Stimulated activated CD8-positive, alpha-beta memory T cell treated with anti-CD3 and anti-CD28 coated beads, Interleukin-7, amount 100 ng/mL, for 24 hours (primary cell): ENCODE data around the gene SPATA31E1.
"Not testable (repeated sequence)": the region's sequence is repeated elsewhere in the genome, so short reads cannot be mapped to it uniquely, and the experiment has no call there.

Experiments used
- DNase-seq: peaks from one replicate; pipeline ENCODE4 v3.0.0-alpha.2; 2020; ENCODE audit warnings: low read depth

Gene SPATA31E1

DNA sequence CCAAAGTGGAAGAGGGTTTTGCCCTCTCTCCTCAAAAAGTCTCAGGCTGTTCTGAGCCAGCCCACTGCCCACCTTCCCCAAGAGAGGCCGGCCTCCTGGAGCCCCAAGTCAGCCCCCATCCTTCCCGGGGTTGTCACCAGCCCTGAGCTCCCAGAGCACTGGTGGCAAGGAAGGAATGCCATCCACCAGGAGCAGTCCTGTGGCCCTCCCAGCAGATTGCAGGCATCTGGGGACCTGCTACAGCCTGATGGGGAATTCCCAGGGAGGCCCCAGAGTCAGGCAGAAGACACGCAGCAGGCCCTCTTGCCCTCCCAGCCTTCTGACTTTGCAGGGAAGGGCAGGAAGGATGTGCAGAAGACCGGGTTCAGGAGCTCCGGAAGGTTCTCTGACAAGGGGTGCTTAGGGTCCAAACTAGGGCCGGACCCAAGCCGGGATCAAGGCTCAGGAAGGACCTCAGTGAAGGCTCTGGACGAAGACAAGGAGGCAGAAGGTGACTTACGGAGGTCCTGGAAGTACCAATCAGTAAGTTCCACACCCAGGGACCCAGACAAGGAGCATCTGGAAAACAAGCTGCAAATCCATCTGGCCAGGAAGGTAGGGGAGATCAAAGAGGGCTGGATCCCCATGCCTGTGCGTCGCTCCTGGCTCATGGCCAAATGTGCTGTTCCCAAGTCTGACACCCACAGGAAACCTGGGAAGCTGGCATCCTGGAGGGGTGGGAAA is 3.7 kb downstream of the SPATA31E1 start:
- no peak for DNase-seq

DNA sequence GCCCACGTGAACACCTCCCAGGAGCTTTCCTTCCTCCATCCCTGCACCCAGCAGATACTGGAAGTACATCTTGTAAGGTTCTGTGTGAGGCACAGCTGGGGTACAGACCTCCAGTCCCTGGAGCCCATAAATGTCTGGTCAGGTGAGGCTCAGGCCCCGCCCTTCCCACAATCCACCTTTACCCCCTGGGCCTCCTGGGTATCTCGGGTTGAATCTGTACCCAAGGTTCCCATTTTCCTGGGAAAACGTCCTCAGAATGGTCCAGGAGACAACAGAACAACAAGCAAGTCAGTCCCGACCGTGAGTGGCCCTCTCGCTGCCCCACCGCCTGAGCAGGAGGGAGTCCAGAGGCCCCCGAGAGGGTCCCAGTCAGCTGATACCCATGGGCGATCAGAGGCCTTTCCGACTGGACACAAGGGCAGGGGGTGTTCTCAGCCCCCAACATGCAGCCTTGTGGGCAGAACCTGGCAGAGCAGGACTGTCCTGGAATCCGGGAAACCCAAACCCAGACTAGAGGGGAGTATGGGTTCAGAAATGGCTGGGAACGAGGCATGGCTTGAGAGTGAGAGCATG is 4.3 kb downstream of the SPATA31E1 start:
- no peak for DNase-seq

DNA sequence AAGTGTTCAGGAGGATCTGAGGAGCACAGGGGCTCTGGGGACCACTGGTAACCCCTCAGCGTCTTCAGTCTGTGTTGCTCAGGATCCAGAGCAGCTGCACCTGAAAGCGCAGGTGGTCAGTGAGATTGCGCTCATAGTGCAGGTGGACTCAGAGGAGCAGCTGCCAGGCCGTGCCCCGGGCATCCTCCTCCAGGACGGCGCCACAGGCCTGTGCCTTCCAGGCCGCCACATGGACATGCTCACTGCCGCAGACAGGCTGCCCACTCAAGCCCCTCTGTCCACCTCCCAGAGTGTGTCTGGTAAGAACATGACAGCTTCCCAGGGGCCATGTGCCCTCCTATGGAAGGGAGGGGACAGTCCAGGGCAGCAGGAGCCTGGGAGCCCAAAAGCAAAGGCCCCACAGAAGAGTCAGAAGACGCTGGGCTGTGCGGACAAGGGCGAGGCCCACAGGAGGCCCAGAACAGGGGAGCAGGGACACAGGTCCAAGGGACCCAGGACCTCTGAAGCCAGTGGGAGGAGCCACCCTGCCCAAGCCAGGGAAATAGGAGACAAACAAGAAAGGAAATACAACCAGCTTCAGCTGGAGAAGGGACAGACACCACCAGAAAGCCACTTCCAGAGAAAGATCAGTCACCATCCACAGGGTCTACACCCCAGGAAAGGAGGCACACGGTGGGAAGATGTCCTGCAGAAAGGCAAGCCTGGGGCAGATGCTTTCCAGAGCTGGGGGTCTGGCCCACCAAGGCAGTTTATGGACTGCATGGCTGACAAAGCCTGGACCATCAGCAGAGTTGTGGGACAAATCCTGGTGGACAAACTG is 5.2 kb downstream of the SPATA31E1 start:
- no peak for DNase-seq

DNA sequence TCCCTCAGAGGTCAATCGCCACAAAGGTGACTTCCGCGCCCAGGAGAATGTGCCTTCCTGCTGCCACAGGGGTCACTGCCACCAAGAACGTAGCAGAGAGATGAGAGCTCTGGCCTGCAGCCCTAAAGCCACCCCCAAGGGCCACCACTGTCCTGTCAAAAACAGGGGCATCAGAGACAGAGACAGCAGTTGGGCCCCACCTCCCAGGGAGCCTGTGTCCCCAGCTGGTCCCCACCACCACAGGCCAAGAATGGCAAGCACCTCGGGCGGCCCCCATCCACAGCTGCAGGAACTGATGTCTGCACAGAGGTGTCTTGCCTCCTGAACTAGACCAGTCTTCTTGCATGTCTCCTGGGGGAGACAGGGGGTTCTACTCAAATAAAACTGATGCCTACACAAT is 5.8 kb downstream of the SPATA31E1 start:
- DNase-seq = no peak

DNA sequence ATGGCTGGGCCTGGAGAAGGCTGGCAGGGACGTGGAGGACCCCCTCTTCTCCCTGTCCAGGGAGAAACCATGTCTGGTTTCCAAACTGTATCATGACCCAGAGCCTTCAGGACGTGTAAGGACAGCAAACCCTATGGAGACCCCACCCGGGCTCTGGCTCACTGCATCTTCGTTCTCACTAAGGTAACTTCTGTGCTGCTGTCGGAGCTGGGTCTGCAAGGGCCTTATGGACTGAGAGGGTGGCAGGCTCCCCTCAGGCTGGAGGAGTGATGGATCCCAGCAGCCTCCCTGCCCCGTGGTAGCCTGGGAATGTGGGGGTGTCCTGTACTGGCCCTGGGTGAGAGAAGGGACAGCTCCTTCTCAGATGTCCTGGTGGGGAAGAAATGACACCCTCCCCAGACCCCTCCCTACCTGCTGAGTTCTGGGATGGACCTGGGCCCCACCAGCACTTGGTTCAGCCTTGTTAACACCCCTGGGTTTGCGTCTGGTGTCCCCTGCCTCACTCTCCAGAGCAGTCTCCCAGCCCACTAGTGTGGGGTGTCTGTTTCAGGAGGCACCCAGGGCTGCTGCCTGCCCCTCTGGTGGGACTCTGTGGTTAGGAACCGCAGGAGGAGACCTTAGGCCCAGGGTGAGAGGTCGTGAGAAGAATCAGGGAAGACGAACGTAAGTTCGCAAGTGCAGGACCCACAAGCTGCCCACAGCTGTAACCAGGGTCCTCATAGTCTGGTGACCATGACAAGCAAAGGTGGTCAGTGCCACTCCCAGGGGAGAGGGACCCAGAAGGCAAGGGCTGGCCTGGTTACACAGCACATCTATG is 6.6 kb downstream of the SPATA31E1 start:
- DNase-seq = no peak

DNA sequence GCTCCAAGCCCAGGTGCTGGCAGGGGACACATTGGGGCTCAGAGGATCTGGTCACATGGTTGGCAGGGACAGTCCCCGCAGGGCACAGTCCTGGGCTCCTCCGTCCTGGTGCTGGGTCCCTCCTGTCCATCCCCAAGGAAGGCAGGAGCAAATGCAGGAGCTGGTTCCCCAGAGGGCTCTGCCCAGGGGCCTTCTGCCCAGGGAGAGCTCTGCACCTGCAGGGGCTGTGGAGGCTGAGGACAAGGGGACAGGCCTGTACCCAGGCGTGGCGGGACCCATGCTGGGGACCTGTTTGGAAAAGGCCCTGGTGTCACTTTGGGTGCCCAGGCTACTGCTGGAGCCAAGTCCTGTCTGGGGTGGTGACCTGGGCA is 7.2 kb downstream of the SPATA31E1 start:
- DNase-seq = no peak

DNA sequence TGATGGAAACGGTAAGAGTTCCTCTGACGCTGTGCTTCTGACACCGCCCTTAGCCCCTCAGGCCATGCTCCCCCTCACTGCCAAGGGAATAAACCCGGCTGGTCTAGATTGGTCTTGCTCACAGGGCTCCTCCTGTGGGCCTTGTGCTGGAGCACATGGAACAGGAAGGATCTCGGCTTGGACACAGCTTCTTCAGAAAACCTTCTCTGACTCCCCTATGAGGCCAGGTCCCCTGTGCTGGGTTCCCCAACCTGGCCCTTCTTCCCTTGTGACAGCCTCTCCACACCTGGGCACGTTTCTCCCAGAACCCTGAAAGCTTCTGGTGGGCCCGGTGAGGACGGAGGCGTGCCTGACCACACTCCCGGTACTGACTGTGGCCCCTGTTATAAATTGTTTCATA is 8.2 kb downstream of the SPATA31E1 start:
- no peak for DNase-seq

DNA sequence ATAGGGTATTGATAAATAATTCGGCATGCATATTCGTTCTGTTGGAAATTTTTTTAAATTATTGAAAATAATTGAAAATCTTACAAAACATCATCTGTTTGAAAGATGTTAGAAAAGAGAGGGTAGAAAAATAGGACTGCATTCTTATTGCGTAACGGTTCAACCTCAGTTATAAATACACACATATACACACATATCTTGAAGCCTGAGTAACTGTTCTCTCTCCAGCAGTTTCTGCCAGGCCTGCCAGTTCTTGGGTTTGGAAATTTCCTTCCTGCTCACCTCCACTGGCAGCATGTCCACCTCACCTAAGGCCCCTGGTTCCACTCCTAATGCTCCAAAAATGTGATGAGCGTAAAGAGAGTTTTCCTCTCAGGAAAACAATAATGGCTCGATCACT is 9.1 kb downstream of the SPATA31E1 start:
- DNase-seq = no peak

DNA sequence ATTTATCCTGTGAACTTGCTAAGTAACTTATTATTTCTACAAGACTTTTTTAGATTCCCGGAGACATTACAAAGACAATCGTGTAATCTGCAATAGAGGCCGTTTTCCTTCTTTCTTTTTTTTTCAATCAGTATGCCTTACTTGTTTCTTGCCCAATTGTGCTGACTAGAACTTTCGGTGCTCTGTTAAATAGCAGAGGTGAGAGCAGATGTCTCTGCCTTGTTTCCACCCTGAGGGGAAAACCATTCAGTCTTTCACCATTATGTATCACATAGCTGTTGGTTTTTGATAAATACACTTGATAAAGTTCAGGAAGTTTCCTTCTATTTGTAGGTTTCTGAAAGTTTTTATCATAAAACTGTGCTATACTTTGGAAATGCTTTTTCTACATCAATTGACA is 10.3 kb downstream of the SPATA31E1 start:
- no peak for DNase-seq

DNA sequence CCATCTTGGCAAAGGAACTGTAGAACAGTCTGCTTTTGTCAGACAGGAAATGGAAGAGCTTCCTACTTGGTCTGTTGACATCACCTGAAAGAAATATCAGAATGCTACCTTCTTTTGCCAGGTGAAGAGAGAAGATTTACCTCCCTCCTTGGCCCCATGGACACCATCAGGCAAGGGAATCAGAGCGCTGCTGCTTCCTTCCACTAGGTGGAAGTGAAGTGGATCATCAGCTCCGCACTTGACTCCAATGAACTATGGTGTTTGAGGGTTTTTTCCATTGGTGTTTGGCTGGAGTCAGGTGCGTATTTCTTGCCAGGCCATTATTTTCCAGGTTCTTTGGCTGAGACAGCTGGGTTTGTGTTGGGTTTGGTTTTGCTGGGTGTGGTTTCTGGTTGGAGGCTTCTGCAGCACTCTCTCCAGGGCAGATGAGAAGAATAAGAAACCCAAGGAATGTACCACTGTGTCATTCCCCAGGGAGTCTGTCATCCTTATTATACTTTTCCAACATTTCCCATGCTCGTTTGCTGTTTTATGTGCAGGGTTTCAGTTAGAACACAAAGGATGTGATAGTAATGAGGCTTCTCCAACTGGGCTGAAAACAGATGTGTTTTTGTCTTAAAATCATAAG is 12.4 kb downstream of the SPATA31E1 start:
- DNase-seq = no peak

DNA sequence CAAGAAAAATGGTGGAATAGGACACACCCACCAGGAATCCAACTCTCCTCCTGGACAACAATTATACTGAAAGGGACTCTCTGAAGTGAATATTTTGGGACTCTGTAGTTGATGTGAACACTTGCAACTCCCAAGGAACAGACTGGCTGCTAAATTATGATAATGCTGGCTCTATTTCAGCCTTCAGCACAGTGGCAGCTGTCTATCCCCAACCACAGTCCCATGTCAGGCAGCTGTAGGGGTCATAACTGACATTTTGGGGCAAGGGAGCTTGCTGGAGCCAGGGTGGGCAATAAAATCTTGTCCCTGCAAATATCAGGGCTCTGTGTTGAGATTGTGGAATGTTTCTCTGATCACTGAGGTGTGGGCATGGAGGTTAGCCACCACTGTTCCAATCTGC is 14.2 kb downstream of the SPATA31E1 start:
- no peak for DNase-seq

DNA sequence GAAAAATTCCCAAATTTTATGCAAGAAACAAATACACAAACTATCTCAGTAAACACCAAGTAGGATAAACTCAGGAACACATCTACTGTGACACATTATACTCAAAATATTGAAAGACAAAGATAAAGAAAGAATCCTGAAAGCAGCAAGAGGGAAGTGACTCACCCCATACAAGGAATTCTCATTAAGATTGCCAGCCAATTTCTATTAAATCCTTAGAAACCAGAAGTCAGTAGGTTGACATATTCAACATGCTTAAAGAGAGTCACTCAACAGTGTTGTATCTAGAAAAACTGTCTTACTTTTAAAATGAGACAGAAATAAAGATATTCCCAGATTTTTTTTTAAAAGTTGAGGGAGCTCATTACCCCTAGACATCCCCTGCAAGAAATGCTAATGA is 15.5 kb downstream of the SPATA31E1 start:
- no peak for DNase-seq

DNA sequence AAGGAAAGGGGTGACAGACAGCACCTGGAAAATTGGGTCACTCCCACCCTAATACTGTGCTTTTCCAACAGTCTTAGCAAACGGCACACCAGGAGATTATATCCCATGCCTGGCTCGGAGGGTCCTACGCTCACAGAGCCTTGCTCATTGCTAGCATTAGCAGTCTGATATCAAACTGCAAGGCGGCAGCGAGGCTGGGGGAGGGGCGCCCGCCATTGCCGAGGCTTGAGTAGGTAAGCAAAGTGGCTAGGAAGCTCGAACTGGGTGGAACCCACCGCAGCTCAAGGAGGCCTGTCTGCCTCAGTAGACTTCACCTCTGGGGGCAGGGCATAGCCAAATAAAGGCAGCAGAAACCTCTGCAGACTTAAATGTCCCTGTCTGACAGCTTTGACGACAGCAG is 19.7 kb downstream of the SPATA31E1 start:
- not testable (repeated sequence) for DNase-seq

DNA sequence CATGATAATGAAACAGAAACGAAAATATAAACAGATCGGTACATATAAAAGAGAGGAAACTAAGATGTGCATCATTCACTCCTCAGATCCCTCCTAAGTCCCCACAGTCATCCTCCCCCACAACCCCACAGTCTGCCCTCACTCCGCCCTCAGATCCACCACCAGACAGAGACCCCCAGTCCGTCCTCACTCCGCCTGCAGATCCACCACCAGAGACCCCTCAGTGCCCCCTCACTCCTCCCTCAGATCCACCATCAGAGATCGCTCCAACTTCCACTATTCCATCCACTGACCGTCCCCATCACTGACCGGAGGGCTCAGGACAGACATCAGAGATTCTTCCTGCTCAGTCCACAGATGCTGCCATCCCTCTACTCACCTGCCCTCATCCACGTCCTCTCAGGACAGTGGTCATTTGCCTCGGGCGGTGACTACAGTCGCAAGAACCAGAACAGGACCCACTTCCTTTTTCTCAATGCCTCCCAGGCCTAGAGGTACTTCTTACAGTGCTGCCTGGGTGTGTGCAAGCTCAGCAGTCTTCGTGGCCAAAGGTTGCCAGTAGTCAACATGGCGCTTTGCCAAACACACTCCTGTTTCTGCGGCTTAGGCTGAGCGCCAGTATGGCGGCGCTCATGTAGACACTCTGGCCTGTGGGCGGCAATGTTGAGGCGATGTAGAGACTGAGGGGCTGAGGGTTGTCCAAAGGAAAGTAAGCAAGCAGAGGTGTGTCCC is 26.8 kb downstream of the SPATA31E1 start:
- DNase-seq = no peak

DNA sequence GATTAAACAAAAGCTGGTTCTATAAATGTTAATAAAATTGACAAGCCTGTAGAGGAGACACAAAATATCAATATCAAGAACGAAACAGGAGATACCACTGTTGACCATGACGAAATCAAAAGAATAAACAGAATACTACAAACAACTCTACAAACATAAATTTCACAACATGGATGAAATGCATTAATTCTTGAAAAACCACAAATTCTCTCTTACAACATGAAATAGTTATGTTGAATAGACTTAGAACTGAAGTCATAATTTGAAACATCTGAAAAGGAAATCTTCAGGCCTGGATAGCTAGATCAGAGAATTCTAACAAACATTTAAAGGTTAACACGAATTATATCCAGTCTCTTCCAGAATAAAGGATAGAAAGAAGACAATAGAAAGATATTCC is 28.1 kb downstream of the SPATA31E1 start:
- DNase-seq = no peak

DNA sequence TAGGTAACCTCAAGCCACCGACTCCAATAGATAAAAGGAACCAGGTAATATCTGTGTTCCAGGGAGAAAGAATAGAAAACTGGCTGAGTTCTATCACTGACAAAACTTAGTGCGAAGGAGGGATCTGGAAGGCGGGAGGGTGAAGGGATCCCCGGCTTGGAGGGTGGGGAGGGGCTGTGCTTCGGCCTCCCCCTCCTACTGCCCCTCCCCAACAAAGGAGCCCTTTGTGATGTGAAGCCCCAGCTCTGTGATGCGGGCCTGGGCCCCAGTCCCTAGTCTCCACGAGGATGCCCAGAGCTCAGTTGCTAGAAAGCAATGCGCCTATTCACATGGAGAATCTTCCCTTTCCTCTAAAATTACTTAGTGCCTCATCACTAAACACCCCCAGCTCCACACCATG is 35.0 kb downstream of the SPATA31E1 start, which contains the start of gene SPATA31C1:
Gene SPATA31C1 (plus strand): TSS at position 301 of the 400 bp plus-strand sequence.
- DNase-seq = not testable (repeated sequence)

DNA sequence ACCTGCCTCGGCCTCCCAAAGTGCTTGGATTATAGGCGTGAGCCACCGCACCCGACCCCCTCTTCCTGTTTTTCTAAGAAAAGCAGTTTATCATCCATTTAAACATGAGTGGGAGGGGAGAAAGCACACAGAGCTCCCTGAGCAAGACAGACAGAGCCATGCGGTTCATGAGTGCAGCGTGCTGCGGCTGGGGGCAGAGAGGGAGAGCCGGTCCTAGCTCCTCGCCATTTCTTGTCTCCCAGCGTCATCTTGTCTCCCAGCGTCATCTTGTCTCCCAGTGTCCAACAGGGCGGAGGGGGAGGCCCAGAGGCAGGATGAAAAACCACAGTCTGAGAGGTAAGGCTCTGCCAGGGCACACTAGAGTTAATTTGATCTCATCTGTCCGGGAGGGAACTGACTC is 36.3 kb downstream of the SPATA31E1 start:
- not testable (repeated sequence) for DNase-seq

DNA sequence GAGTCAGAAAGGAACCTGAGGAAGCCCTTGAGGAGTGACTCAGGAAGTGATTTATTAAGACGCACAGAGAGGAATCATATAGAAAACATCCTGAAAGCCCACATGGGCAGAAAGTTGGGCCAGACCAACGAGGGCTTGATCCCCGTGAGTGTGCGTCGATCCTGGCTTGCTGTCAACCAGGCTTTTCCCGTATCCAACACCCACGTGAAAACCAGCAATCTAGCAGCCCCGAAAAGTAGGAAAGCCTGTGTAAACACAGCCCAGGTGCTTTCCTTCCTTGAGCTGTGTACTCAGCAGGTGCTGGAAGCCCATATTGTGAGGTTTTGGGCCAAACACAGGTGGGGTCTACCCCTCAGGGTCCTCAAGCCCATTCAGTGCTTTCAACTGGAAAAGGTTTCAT is 38.9 kb downstream of the SPATA31E1 start:
- not testable (repeated sequence) for DNase-seq

DNA sequence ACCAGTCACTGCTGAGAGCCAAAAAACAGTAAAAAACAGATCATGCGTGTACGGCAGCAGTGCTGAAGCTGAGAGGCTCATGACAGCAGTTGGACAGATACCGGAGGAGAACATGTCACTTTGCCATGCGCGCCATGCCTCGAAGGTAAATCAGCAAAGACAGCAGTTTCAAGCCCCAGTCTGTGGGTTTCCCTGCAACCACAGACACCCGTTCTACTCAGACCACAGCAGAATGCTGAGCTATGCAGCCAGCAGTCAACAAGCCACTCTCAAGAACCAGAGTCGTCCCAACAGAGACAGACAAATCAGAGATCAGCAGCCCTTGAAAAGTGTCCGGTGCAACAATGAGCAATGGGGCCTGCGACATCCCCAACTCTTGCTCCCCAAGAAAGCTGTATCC is 40.3 kb downstream of the SPATA31E1 start:
- DNase-seq = not testable (repeated sequence)

DNA sequence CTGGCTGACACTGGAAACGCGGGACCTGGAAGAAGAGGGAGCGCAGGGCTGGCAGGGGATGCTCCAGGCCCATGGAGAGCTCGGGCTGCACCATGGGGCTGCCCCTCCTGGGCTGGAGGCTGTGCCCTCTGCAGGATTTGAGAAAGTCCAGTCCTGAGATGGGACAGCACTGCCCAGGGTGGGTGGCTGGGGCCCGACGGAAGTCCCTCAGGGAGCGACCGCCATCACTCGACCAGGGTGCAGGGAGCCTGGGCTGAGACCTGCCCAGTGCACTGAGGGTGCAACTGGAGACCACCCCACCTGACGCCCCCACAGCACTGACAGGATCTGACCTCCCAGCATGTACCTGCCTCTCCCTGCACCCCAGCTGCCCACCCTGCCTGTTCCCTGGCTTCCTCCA is 42.2 kb downstream of the SPATA31E1 start:
- DNase-seq = not testable (repeated sequence)

DNA sequence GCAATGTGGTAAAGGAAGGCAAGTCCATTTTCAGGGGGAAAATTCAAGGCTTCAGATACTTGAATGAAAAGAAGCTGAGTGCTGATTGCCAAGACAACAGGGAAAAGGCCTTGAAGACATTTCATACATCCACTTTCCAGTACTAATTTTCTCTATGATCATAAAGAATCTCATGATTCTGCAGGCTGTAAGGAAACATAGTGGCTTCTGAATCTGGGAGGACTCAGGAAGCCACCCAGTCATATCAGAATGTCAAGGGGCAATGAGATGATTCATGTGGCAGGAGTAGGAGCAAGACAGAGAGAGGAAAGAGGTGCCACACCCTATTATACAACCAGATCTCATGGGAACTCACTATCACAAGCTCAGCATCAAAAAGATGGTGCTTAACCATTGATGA is 46.5 kb downstream of the SPATA31E1 start:
- not testable (repeated sequence) for DNase-seq
